Lower leg skin (tissue), 3 donors: ENCODE data around the gene RABL3.

Experiments
- CTCF ChIP-seq, 3 donors: fragments of 450-650 bp; IDR thresholded peaks; one replicate each; pipeline ENCODE4 v1.5.1; 2016; ENCODE audit warnings: antibody characterized with exemption in 3 of 3, mild to moderate bottlenecking in 3 of 3, moderate library complexity in 2 of 3
- POLR2A ChIP-seq, 2 donors: fragments of 450-650 bp; IDR thresholded peaks; one replicate each; pipeline ENCODE4 v1.6.1; 2016 to 2017; ENCODE audit warnings: antibody characterized with exemption in 2 of 2, mild to moderate bottlenecking in 1 of 2, moderate library complexity in 1 of 2

- TF ChIP-seq POLR2A (IDR thresholded peaks at IDR 0.05): no peak
- TF ChIP-seq CTCF (IDR thresholded peaks at IDR 0.05): no peak
These were observed 56.9 kb downstream of the RABL3 start for GRCh38 chr3:120685411-120685810.
